Suprapubic skin (tissue), 4 donors: ENCODE results near the gene HIVEP2. TPM values are rescaled to one million over a fixed set of nuclear protein-coding genes. Genes with fewer than 3 reads are reported as not detected.

Source experiments
- DNase-seq, 2 donors: peaks; one replicate each; pipeline ENCODE4 v3.0.0-alpha.2; 2019; ENCODE audit warnings: low spot score in 2 of 2
- H3K27ac ChIP-seq: fragments of 200-600 bp; sonication (generic); one replicate; pipeline ENCODE4 v1.5.1; 2019
- H3K27me3 ChIP-seq: fragments of 200-600 bp; sonication (generic); one replicate; pipeline ENCODE4 v1.5.1; 2019
- H3K36me3 ChIP-seq: fragments of 200-600 bp; sonication (generic); one replicate; pipeline ENCODE4 v1.5.1; 2019
- H3K4me1 ChIP-seq: fragments of 200-600 bp; sonication (generic); one replicate; pipeline ENCODE4 v1.5.1; 2019
- H3K4me3 ChIP-seq: fragments of 200-600 bp; sonication (generic); one replicate; pipeline ENCODE4 v1.5.1; 2019; ENCODE audit warnings: mild to moderate bottlenecking
- H3K9me3 ChIP-seq: fragments of 200-600 bp; sonication (generic); one replicate; pipeline ENCODE4 v1.5.1; 2019
- EP300 ChIP-seq: sonication (generic); formaldehyde crosslinking; IDR thresholded peaks from one replicate; pipeline ENCODE4 v1.6.1; 2017; ENCODE audit warnings: antibody characterized with exemption
- POLR2A ChIP-seq, 2 donors: fragments of 450-650 bp; IDR thresholded peaks; one replicate each; pipeline ENCODE4 v1.6.1; 2017; ENCODE audit warnings: antibody characterized with exemption in 2 of 2, mild to moderate bottlenecking in 2 of 2, moderate library complexity in 2 of 2
- POLR2AphosphoS5 ChIP-seq, 3 donors: sonication (generic); formaldehyde crosslinking; IDR thresholded peaks; one replicate each; pipeline ENCODE4 v1.6.1; 2017; ENCODE audit warnings: antibody characterized with exemption in 3 of 3
- WGBS: methylation state at CpG from one replicate; pipeline ENCODE4 v1.1.5; 2018; 5-methylcytosine and 5-hydroxymethylcytosine counted together
- total RNA-seq, 4 donors: library from RNA; depleted of rRNA; stranded (reverse); fragments of >200 nt; gene quantifications; one replicate each; pipeline ENCODE4 v1.1.0, GENCODE V29; 2016
- TF ChIP-seq, protein P1 (sequence below), 2 donors: fragments of 200-600 bp in 1 of 2; fragments of 450-650 bp in 1 of 2; sonication (generic) in 1 of 2; IDR thresholded peaks; one replicate each; pipeline ENCODE4 v1.5.1; 2016 to 2019; ENCODE audit warnings: antibody characterized with exemption in 2 of 2, mild to moderate bottlenecking in 1 of 2, moderate library complexity in 1 of 2

The HIVEP2 gene
- total RNA-seq, 4 donors from 2014 or later, result 23.6 to 31.3 (median 25.6) TPM

DNA sequence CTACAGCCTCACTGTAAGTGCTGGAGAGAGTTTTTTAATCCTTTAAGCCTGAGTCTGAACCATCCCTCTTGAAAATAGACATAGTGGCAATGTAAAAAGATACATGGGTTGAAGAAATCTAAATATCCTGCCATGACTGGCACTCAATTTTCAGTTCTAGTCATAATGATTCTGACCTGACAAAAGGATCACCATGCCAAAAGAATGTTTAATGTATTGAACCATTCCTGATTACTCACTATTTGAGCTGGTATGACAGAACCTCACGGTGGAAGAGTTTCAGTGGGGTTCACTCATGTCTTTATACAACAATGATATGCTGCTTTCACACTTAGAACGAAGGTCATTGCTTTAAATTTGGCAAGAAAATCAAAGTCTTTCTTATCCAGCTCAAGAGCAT, 93.4 kb downstream of the HIVEP2 start:
- Histone ChIP-seq H3K36me3 (no peaks in the 10 kb centered on the region), H3K27me3 (no peaks in the 10 kb centered on the region), H3K9me3 (no peaks in the 10 kb centered on the region), H3K27ac (peak overlapping the region; percentile 37), H3K4me1 (peaks cover 48% of the 10 kb centered on the region), H3K4me3 (no peak overlapping the region)
- TF ChIP-seq, protein P1, sequence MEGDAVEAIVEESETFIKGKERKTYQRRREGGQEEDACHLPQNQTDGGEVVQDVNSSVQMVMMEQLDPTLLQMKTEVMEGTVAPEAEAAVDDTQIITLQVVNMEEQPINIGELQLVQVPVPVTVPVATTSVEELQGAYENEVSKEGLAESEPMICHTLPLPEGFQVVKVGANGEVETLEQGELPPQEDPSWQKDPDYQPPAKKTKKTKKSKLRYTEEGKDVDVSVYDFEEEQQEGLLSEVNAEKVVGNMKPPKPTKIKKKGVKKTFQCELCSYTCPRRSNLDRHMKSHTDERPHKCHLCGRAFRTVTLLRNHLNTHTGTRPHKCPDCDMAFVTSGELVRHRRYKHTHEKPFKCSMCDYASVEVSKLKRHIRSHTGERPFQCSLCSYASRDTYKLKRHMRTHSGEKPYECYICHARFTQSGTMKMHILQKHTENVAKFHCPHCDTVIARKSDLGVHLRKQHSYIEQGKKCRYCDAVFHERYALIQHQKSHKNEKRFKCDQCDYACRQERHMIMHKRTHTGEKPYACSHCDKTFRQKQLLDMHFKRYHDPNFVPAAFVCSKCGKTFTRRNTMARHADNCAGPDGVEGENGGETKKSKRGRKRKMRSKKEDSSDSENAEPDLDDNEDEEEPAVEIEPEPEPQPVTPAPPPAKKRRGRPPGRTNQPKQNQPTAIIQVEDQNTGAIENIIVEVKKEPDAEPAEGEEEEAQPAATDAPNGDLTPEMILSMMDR (IDR thresholded peaks at IDR 0.05), result no peak
- no peak for TF ChIP-seq EP300
- TF ChIP-seq POLR2A (IDR thresholded peaks at IDR 0.05), result no peak
- TF ChIP-seq POLR2AphosphoS5 (IDR thresholded peaks at IDR 0.05), result no peak
- DNase-seq, result no peak
- WGBS, result 28% methylated on average over 2 of the region's 2 CpGs

DNA sequence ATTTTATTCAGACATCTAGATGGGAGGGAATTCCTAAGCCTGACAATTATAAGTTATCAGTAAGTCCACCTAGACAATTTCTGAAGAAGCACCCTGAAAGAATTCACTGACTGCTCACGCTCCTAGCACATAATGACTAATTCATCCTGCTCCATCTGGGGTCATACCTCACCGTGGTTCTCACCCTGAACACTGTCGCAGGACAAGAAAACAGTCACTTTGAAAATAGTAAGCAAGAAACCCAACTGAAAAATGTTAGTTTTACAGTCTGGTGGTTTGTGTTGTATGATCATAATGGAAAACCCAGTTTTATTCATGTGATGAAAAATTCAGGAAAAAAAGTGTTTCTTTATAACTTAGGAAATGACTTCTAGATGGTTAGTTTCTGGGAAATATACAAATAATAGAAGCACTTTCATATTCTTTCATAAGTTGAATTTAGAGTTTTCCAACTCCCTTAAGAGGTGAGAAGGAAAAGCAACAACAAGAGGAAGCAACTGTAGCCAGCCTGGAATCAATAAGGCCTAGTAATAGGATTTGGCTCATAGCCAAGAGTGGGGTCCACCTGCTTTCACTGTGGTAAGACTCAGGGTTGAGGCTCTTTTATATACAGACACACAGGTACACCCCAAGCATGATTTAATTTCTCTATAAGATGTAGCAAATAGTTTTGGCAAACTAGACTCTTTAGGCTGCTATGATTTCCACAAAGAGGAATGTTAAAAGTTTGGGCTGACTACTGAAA, 94.1 kb downstream of the HIVEP2 start:
- Histone ChIP-seq H3K9me3 (no peaks in the 10 kb centered on the region), H3K27ac (no peak overlapping the region), H3K36me3 (no peaks in the 10 kb centered on the region), H3K4me3 (no peak overlapping the region), H3K27me3 (no peaks in the 10 kb centered on the region), H3K4me1 (peaks cover 56% of the 10 kb centered on the region)
- TF ChIP-seq, protein P1 (IDR thresholded peaks at IDR 0.05), result no peak
- no peak for TF ChIP-seq EP300
- no peak for DNase-seq
- WGBS, result 53% methylated on average over 3 of the region's 3 CpGs

GRCh38 chr6:142848976-142849375, 96.0 kb downstream of the HIVEP2 start:
- no peak for TF ChIP-seq POLR2A (IDR thresholded peaks at IDR 0.05)
- TF ChIP-seq POLR2AphosphoS5 (IDR thresholded peaks at IDR 0.05), result no peak
- TF ChIP-seq, protein P1 (IDR thresholded peaks at IDR 0.05), result no peak
- WGBS, result 82% methylated on average over 3 of the region's 3 CpGs
- H3K27me3 ChIP-seq, result no peaks in the 10 kb centered on the region
- H3K9me3 ChIP-seq, result no peaks in the 10 kb centered on the region
- peaks cover 73% of the 10 kb centered on the region for H3K4me1 ChIP-seq
- H3K36me3 ChIP-seq, result no peaks in the 10 kb centered on the region
- no peak overlapping the region for H3K4me3 ChIP-seq
- DNase-seq, result no peak
- no peak overlapping the region for H3K27ac ChIP-seq

GRCh38 chr6:142848156-142848555, 96.8 kb downstream of the HIVEP2 start:
- Histone ChIP-seq H3K4me3 (no peak overlapping the region), H3K4me1 (peaks cover 71% of the 10 kb centered on the region), H3K27ac (no peak overlapping the region), H3K9me3 (no peaks in the 10 kb centered on the region), H3K27me3 (no peaks in the 10 kb centered on the region), H3K36me3 (no peaks in the 10 kb centered on the region)
- TF ChIP-seq POLR2A (IDR thresholded peaks at IDR 0.05) (no peak), POLR2AphosphoS5 (IDR thresholded peaks at IDR 0.05) (no peak)
- TF ChIP-seq, protein P1 (IDR thresholded peaks at IDR 0.05), result no peak
- no peak for DNase-seq

DNA sequence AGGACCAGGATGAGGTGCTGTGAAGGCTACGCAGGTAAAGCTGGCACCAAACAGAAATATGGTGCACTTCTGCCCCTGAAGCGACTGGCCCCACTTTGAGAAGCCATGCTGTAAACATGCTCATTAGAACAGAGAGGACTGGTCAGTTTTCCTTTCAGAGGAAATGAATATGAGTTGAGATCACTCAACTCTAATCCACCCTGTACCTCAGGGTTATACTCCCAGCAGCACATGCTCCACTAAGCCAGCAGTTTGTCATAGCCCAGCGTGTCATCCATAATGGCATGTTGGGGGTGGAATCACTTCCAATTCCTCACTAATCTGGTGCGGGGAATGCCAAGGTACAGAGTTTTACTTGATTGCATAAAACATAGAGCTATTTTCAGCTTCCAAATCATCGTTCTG, 98.1 kb downstream of the HIVEP2 start:
- Histone ChIP-seq H3K4me3 (no peak overlapping the region), H3K9me3 (no peaks in the 10 kb centered on the region), H3K27me3 (no peaks in the 10 kb centered on the region), H3K36me3 (no peaks in the 10 kb centered on the region), H3K27ac (peak overlapping the region; percentile 86), H3K4me1 (peaks cover 77% of the 10 kb centered on the region)
- TF ChIP-seq POLR2A (IDR thresholded peaks at IDR 0.05) (no peak), POLR2AphosphoS5 (IDR thresholded peaks at IDR 0.05) (peak in 1 of 3 donors; percentile 25)
- DNase-seq, result no peak
- 53% methylated on average over 5 of the region's 5 CpGs for WGBS

GRCh38 chr6:142846459-142846831, 98.5 kb downstream of the HIVEP2 start:
- DNase-seq, result no peak
- Histone ChIP-seq H3K4me1 (peaks cover 77% of the 10 kb centered on the region), H3K27ac (peak overlapping the region; percentile 86), H3K4me3 (peak overlapping the region; percentile 36), H3K36me3 (no peaks in the 10 kb centered on the region), H3K27me3 (no peaks in the 10 kb centered on the region), H3K9me3 (no peaks in the 10 kb centered on the region)
- 50% methylated on average over 2 of the region's 2 CpGs for WGBS
- TF ChIP-seq POLR2A (IDR thresholded peaks at IDR 0.05) (no peak), EP300 (no peak), POLR2AphosphoS5 (IDR thresholded peaks at IDR 0.05) (no peak)
- TF ChIP-seq, protein P1 (IDR thresholded peaks at IDR 0.05), result no peak
